ENCODE data around the gene PIP5K1B.

Gene PIP5K1B

DNA sequence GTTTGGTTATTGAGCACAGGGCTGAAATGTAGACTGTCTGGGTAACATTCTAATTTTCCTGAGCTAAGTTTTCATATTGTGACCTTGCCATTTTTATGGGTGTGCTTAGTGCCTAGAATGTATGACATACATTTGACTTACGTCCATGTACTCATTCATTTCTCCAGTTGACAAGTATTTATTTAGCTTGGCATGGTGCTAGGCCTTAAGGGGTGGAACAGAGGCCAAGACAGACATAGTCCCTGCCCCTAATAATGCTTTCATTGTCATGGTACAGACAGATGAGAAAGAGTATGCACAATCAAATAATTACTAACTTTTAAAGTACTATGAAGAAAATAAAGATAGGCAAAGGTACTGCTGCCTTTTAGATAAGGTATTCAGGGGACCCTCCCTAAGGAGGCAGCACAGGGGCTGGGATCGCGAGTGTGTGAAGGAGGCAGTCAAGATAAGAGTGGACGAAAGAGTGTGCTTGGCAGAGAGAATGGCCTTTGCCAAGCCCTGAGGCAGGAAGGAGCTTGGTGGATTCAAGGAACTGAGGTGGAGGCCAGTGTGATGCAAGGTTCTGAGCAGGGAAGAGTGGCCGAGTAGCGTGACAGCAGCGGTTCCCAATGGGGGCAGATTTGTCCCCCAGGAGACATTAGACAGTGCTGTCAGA is 128.0 kb downstream of the PIP5K1B start:
- no peak overlapping the region for H3K27ac ChIP-seq
- POLR2A ChIA-PET (ENCODE audit: low non-redundant PET): no interaction called here
- DNase-seq (ENCODE audit: low spot score): no peak
- TF ChIP-seq, protein P1, sequence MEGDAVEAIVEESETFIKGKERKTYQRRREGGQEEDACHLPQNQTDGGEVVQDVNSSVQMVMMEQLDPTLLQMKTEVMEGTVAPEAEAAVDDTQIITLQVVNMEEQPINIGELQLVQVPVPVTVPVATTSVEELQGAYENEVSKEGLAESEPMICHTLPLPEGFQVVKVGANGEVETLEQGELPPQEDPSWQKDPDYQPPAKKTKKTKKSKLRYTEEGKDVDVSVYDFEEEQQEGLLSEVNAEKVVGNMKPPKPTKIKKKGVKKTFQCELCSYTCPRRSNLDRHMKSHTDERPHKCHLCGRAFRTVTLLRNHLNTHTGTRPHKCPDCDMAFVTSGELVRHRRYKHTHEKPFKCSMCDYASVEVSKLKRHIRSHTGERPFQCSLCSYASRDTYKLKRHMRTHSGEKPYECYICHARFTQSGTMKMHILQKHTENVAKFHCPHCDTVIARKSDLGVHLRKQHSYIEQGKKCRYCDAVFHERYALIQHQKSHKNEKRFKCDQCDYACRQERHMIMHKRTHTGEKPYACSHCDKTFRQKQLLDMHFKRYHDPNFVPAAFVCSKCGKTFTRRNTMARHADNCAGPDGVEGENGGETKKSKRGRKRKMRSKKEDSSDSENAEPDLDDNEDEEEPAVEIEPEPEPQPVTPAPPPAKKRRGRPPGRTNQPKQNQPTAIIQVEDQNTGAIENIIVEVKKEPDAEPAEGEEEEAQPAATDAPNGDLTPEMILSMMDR (conservative IDR thresholded peaks at IDR 0.05; ENCODE audit: low read depth): no peak
- CTCF ChIA-PET: no interaction called here

DNA sequence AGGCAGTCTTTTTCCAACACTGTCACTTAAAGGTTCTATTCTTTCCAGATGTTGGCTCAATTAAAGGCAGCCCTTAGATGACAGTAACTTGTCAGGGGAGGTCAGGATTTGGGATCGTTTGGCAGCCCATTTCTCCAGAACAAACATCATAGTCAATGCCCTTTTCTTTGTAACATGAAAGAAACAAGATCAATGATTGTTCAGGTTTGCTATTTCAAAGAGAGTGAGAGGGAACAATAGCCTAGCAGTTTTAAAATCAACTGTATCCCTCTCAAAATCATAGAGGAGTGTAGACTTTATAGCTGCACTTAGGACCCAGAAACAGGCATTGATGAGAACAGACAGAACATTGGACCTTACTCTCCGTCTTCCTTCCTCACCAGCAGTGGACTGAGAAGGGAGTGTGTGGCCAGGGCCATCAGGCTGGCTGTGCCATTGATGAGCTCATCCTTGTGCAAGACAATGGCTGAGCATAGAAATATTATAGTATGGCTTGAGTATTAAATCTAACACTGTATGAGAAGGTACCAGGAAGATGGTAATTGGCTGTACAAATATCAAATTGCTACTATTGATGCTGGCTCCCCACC is 130.0 kb downstream of the PIP5K1B start:
- H3K27ac ChIP-seq: no peak overlapping the region
- TF ChIP-seq, protein P1 (conservative IDR thresholded peaks at IDR 0.05; ENCODE audit: low read depth): no peak
- DNase-seq (ENCODE audit: low spot score): no peak
- ChIA-PET CTCF (no interaction called here), POLR2A (ENCODE audit: low non-redundant PET) (no interaction called here)

DNA sequence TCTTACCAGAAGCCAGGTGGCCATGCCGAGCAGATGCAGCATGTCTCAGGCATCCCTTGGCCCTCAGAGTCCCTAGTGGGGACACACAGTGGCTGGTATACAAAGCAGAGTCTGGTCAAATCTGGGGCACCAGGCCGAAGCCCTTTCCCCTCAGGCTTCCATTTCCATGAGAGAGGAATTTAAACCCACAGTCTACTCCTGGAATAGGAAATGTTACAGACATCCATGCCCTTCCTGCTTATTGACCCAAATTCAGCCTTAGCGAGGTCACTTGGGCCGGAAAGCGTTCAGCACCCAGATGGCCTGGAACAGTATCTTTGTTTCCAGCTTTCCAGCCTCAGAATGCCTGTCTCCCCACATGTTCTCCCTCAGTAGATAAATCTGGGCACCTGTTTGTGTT is 131.7 kb downstream of the PIP5K1B start:
- TF ChIP-seq, protein P1 (conservative IDR thresholded peaks at IDR 0.05; ENCODE audit: low read depth): no peak
- no peak for DNase-seq (ENCODE audit: low spot score)
- CTCF ChIA-PET: no interaction called here
- H3K27ac ChIP-seq: no peak overlapping the region
- POLR2A ChIA-PET (ENCODE audit: low non-redundant PET): no interaction called here

DNA sequence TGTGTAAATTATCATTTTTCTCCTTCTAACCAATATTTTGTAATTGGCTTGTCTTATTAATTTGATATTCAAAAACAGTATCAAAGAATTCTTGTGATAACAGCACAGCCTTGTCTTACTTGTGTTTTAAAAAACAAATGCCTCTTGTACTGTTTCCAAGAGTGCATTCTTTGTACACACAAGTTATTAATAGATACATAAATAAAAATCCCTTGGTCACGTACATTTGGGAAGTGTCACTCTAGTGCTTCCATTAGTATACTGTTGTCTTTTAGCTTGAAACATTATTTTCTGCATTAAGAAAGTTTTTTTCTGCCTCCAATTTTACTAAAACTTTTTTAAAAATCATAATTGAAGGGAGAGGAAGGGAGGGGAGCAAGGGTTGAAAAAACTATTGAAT is 133.2 kb downstream of the PIP5K1B start:
- no peak for DNase-seq (ENCODE audit: low spot score)
- CTCF ChIA-PET: no interaction called here
- TF ChIP-seq, protein P1 (conservative IDR thresholded peaks at IDR 0.05; ENCODE audit: low read depth): no peak

DNA sequence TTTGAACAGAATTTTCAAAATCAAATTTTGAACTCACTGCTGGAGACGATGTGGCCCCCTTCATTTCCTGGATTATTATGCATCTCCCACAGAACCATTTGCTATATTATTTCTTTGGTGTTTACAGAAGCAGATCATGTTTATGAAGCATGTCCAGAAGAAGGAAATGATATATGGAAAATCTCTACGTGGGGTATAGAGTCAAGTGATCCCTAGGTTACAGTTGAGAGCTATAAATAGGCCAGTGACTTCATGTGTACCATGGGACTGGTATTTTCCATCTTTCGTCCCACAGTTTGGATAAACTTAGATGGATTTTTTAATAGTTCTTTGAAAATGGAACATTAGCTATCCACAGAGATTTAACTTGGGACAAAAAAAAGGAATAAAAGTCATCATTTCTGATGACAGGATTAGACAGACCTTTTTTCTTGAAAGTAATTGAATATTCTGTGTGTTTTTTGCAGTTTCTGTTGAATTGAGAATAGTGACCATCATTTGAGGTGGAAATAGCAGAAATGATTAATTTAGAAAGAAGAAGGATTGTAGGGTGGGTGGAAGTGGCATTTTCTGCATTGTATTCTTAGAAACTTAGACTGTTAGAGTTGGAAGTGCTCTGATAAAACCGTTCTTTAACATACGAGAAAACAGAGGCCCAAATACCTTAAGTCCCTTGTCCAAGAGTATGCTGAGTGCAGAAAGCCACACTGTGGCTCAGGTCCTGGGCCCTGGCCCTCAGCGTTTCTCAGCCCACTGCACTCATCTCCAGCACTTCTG is 136.4 kb downstream of the PIP5K1B start:
- DNase-seq (ENCODE audit: low spot score): no peak
- ChIA-PET POLR2A (ENCODE audit: low non-redundant PET) (no interaction called here), CTCF (no interaction called here)
- TF ChIP-seq, protein P1 (conservative IDR thresholded peaks at IDR 0.05; ENCODE audit: low read depth): no peak
- no peak overlapping the region for H3K27ac ChIP-seq

More for the DNA sequence above, 133.2 kb downstream of the PIP5K1B start:
- POLR2A ChIA-PET (ENCODE audit: low non-redundant PET): no interaction called here
- H3K27ac ChIP-seq: no peak overlapping the region

DNA sequence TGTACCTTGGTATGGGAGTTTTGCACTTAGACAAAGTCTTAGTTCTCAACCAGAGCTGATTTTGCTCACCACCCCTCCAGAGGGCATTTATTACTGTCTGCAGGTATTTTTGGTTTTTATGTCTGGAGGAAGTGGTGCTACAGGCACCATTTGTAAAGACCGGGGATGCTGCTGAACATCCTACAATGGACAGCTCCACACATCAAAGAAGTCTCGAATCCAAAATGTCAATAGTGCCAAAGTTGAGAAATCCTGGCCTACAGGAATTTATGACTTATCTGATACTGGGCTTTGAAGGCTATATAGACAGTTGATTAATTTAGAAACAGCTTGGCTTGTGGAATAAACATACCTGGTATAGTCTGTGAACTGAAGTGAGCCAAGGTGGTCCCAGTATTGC is 137.5 kb downstream of the PIP5K1B start:
- ChIA-PET CTCF (no interaction called here), POLR2A (ENCODE audit: low non-redundant PET) (no interaction called here)
- DNase-seq (ENCODE audit: low spot score): no peak
- TF ChIP-seq, protein P1 (conservative IDR thresholded peaks at IDR 0.05; ENCODE audit: low read depth): no peak
- no peak overlapping the region for H3K27ac ChIP-seq

Measured in RWPE1 (cell line).